WI38 (cell line): ENCODE results near the gene DAPL1.

ENCODE experiments used
- H3K4me3 ChIP-seq: 2 replicates; pipeline ENCODE4 v1.5.1; 2011; ENCODE audit warnings: low read depth, mild to moderate bottlenecking, control low read depth, low read length
- TF ChIP-seq, protein P1 (sequence below): IDR thresholded peaks from 2 replicates; pipeline ENCODE4 v1.5.1; 2012; ENCODE audit warnings: low read depth, mild to moderate bottlenecking, control low read depth, low read length

Gene DAPL1

DNA sequence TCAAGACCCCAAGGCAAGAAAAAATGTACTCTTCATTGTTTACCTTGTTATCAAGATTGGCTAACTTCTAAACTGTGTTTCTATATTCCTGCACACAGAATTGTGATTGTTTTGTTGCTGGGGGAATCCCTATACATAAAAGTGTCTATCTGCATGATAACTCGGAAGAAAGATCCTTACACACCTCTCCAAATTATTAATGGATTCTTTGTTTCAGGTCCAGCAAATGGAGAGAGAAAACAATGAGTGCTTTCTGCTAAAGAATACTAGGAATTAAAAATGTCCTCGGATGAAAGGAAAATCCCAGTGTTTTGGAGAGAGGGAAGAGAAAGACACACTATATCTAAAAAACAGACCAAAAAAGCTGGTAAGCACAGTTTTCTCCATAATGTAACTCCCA lies 6.2 kb upstream of the DAPL1 start:
- TF ChIP-seq, protein P1, sequence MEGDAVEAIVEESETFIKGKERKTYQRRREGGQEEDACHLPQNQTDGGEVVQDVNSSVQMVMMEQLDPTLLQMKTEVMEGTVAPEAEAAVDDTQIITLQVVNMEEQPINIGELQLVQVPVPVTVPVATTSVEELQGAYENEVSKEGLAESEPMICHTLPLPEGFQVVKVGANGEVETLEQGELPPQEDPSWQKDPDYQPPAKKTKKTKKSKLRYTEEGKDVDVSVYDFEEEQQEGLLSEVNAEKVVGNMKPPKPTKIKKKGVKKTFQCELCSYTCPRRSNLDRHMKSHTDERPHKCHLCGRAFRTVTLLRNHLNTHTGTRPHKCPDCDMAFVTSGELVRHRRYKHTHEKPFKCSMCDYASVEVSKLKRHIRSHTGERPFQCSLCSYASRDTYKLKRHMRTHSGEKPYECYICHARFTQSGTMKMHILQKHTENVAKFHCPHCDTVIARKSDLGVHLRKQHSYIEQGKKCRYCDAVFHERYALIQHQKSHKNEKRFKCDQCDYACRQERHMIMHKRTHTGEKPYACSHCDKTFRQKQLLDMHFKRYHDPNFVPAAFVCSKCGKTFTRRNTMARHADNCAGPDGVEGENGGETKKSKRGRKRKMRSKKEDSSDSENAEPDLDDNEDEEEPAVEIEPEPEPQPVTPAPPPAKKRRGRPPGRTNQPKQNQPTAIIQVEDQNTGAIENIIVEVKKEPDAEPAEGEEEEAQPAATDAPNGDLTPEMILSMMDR, result no peak
- H3K4me3 ChIP-seq, result no peak overlapping the region

DNA sequence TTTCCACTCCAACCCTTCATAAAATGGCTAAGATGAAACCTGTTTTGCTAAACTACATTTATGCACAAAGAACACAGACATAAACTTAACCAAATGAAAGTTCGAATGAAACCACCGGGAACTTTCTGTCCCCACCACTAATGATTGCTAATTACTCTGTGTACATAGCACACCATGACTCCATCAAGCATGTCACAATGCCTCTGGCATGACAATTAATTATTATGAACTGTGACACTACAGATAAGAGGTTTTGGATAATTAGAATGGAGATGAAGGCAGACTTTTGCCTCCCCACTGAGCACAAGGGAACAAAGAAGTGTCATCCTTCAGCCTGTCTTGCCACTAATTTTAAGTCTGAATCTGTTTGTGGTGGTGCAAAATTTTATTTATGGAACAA lies 1.5 kb downstream of the DAPL1 start:
- TF ChIP-seq, protein P1, result no peak
- no peak overlapping the region for H3K4me3 ChIP-seq

DNA sequence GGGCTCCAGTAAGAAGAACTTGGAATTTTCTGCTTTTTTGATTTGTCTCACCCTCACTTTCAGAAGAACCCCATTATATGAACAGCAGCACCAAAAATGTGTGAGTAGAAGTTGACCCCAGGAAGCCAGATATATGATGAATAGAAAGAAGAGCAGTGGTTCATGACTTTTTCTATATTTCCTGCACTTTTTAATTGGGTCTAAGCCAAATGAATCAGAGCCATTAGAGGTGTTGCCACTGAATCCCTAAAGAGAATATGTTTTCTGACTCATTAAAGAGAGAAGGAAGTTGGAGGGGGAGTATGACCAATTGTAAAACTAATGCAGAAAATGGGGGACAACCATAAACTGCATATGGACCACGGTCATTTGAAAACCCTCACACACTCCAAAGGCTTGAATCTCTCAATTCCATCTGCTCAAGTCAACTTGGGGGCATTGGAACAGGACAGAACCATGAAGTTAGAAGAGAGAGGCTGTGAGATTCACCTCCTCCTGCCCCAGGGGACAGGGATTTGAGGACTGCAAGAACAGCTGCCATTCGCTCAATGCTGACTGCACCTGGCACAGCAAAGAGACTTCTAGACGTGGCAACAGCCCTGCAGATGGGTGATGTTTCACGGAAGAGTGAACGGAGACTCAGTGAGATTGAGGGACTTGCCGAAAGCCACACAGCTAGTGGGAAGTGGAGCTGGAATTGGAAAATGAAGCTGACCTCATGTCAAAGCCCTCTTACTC lies 3.0 kb downstream of the DAPL1 start:
- H3K4me3 ChIP-seq, result no peak overlapping the region
- TF ChIP-seq, protein P1, result no peak

DNA sequence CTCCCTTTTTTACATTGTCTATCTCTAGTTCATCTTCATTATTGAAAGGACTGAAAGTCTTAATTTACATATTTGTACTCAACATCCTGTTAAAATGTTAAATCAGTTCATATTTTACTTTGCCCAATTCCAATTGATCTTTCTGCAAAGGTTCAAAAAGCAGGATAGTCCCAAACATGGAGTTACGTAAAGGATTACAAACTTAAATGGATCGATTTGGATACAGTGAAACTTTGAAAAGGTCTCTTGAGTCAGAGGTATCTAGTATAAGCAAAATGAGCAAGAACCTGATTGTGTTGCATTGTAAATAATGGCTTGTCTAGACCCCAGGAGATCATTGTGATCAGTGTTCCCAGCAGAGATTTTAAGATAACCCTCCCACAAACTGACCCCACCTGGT lies 4.1 kb downstream of the DAPL1 start:
- no peak overlapping the region for H3K4me3 ChIP-seq
- TF ChIP-seq, protein P1, result no peak

DNA sequence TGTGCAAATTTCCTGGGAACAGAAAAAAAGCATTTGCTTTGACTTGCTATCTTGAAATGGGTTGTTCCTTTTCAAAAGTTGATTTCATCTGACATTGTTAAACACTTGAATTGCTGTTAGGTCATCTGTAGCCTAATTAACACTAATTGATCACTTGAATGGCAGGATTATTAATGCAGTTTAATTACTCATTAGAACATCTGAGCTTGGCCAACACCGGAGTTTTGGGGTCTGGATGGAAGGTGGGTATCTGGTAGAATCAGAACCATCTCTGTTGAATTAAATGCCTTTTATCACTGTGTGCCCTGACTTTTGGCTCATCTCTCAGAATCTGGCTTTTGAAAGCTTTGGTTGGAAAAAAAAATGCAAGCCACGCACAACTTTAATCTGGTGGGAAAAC lies 8.4 kb downstream of the DAPL1 start:
- TF ChIP-seq, protein P1, result no peak
- no peak overlapping the region for H3K4me3 ChIP-seq

DNA sequence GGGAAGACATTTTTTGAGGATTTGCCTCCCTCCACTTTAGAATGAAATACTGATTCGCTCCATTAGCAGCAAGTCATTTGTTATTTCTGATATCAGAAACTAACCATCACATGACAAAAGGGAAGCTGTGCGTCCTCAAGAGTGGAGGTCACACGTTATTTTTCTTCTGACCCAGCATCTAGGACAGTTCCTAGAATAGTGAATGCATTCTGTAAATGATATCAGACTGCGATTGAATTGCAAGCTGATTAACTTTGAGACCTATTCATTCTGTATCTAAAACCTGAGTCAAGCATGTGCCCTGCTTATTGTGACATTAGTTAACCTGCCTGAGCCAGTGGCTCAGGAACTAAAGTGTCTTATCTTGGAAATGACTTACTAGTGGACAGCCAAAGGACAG lies 10.1 kb downstream of the DAPL1 start:
- TF ChIP-seq, protein P1, result no peak
- H3K4me3 ChIP-seq, result no peak overlapping the region

DNA sequence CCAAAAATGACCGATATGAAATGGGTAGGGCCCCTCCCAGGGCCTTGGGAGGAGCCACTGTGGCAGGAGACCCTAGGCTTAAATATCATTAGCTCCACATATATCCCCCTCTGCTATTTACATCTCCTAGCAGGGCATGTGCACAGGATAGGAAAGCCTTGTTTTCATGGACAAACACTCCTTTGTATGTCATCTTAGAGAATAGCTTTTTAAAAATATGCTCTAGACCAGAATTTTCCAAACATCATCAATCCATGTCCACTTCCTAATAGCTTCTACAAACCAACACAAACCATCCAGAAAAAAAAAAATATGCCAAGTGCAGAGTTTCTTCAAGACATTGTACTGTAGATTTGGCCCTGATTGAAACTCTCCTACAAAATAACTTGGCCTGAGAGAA lies 10.8 kb downstream of the DAPL1 start:
- TF ChIP-seq, protein P1, result no peak
- H3K4me3 ChIP-seq, result no peak overlapping the region
